OCI-LY7 (cell line): ENCODE results near the gene MAPRE2. TPM values are rescaled to one million over a fixed set of nuclear protein-coding genes. Genes with fewer than 3 reads are reported as not detected.
A peak's percentile ranks its signal among the peaks of the same experiment; 100 is the strongest.

ENCODE experiments used
- BruUV-seq: library from RNA; stranded (reverse); fragments of 400-500 nt; replicated peaks from 2 replicates; lab custom pipeline; 2021; lab: Mats Ljungman, UMichigan
- CTCF ChIA-PET: fragments of 300-600 bp; sonication (Branson Sonifier 250); formaldehyde crosslinking; loops from one replicate; lab custom pipeline; 2022; ENCODE audit warnings: antibody characterized with exemption; ENCODE audit not compliant: unreplicated experiment; lab: Charles Lee
- POLR2A ChIA-PET: fragments of 300-600 bp; sonication (Branson Sonifier 250); formaldehyde crosslinking; loops from one replicate; lab custom pipeline; 2022; ENCODE audit warnings: antibody characterized with exemption; lab: Charles Lee
- DNase-seq: peaks from one replicate; pipeline ENCODE4 v3.0.0-alpha.2; 2015; ENCODE audit warnings: low spot score
- H2AFZ ChIP-seq: fragments of 200-600 bp; sonication (generic), shearing (Covaris generic); 2 replicates; pipeline ENCODE4 v1.6.1; 2014; ENCODE audit warnings: mild to moderate bottlenecking, antibody characterized with exemption, low read length, moderate library complexity
- H3K27ac ChIP-seq: fragments of 200-600 bp; sonication (generic); 2 replicates; pipeline ENCODE4 v1.5.1; 2014; ENCODE audit warnings: mixed run types, low read depth, mild to moderate bottlenecking, moderate library complexity, low read length, inconsistent platforms; ENCODE audit not compliant: poor library complexity, severe bottlenecking
- H3K36me3 ChIP-seq: fragments of 200-600 bp; sonication (generic); 2 replicates; pipeline ENCODE4 v1.6.1; 2014; ENCODE audit warnings: mild to moderate bottlenecking, antibody characterized with exemption, low read length, moderate library complexity, mixed read lengths; ENCODE audit not compliant: insufficient read depth
- H3K4me1 ChIP-seq: fragments of 200-600 bp; sonication (generic); 2 replicates; pipeline ENCODE4 v1.5.1; 2014; ENCODE audit warnings: mild to moderate bottlenecking, low read length; ENCODE audit not compliant: insufficient read depth, poor library complexity, severe bottlenecking
- H3K4me2 ChIP-seq: fragments of 200-600 bp; sonication (generic); 2 replicates; pipeline ENCODE4 v1.6.1; 2014; ENCODE audit warnings: mild to moderate bottlenecking, low read length
- H3K4me3 ChIP-seq: fragments of 200-600 bp; sonication (generic); 2 replicates; pipeline ENCODE4 v1.5.1; 2014; ENCODE audit warnings: mild to moderate bottlenecking, low read depth, low read length; ENCODE audit not compliant: poor library complexity, severe bottlenecking
- H3K79me2 ChIP-seq: fragments of 200-600 bp; sonication (generic); 2 replicates; pipeline ENCODE4 v1.6.1; 2016; ENCODE audit warnings: low read depth, mild to moderate bottlenecking, low read length, moderate library complexity, mixed read lengths; ENCODE audit not compliant: insufficient read depth
- H3K9me2 ChIP-seq: fragments of 200-600 bp; sonication (generic); 2 replicates; pipeline ENCODE4 v1.6.1; 2016; ENCODE audit warnings: mild to moderate bottlenecking, low read length, mixed read lengths; ENCODE audit not compliant: insufficient read depth
- H3K9me3 ChIP-seq: fragments of 200-600 bp; sonication (generic); 2 replicates; pipeline ENCODE4 v1.6.1; 2014; ENCODE audit warnings: mild to moderate bottlenecking, mixed run types, low read length, mixed read lengths
- H4K20me1 ChIP-seq: fragments of 200-600 bp; sonication (generic); 2 replicates; pipeline ENCODE4 v1.6.1; 2014; ENCODE audit warnings: mild to moderate bottlenecking, antibody characterized with exemption, low read length, moderate library complexity, mixed read lengths; ENCODE audit not compliant: insufficient read depth
- EZH2phosphoT487 ChIP-seq: fragments of 200-600 bp; sonication (generic); IDR thresholded peaks from 2 replicates; pipeline ENCODE4 v1.6.1; 2018; ENCODE audit warnings: low read depth, borderline replicate concordance, mild to moderate bottlenecking, mixed run types, antibody characterized with exemption, low read length, moderate library complexity, mixed read lengths
- intact Hi-C: fragments of 100-400 bp; cut with micrococcal nuclease; formaldehyde crosslinking; loops from one replicate; pipeline ENCODE4 v1.10.0; 2022; ENCODE audit not compliant: unreplicated experiment
- total RNA-seq, 2 experiments: library from RNA; depleted of rRNA in 1 of 2; stranded (reverse); fragments of >200 nt in 1 of 2; shearing (Covaris generic) in 1 of 2; gene quantifications; 2 replicates each; pipeline ENCODE4 v1.2.3, GENCODE V29; 2014 to 2022
- TF ChIP-seq, protein P1 (sequence below): fragments of 200-600 bp; sonication (generic); conservative IDR thresholded peaks from 2 replicates; pipeline ENCODE4 v1.5.1; 2014; ENCODE audit warnings: mild to moderate bottlenecking, antibody characterized with exemption, low read length, moderate library complexity, mixed read lengths

Gene MAPRE2
- total RNA-seq, 2 experiments from 2014 or later = 17.1 to 35.2 TPM

- peak overlapping the region; percentile 91 for H3K27ac ChIP-seq
- peaks cover 67% of the 10 kb centered on the region for H3K79me2 ChIP-seq
- POLR2A ChIA-PET = interaction anchor here (5.0 kb wide), 1 partner anchor 14 kb away, joined by 32 read pairs; no protein-coding TSS in a partner anchor
- intact Hi-C loops = loop anchor here (10.0 kb wide), 1 partner anchor 1168 kb away; no protein-coding TSS in a partner anchor
- CTCF ChIA-PET = no interaction called here
- no peak for DNase-seq
- peaks cover 46% of the 10 kb centered on the region for H3K4me1 ChIP-seq
- no peaks in the 10 kb centered on the region for H3K9me2 ChIP-seq
- peak overlapping the region; percentile 93 for H3K4me3 ChIP-seq
- no TSS peak for BruUV-seq
- H4K20me1 ChIP-seq = peaks cover 5% of the 10 kb centered on the region; the same call in 1 of the 2 replicates
- H3K4me2 ChIP-seq = peak overlapping the region; percentile 99
- H2AFZ ChIP-seq = no peak overlapping the region
- H3K9me3 ChIP-seq = no peaks in the 10 kb centered on the region
- H3K36me3 ChIP-seq = peaks cover 3% of the 10 kb centered on the region; the same call in 1 of the 2 replicates
- TF ChIP-seq, protein P1, sequence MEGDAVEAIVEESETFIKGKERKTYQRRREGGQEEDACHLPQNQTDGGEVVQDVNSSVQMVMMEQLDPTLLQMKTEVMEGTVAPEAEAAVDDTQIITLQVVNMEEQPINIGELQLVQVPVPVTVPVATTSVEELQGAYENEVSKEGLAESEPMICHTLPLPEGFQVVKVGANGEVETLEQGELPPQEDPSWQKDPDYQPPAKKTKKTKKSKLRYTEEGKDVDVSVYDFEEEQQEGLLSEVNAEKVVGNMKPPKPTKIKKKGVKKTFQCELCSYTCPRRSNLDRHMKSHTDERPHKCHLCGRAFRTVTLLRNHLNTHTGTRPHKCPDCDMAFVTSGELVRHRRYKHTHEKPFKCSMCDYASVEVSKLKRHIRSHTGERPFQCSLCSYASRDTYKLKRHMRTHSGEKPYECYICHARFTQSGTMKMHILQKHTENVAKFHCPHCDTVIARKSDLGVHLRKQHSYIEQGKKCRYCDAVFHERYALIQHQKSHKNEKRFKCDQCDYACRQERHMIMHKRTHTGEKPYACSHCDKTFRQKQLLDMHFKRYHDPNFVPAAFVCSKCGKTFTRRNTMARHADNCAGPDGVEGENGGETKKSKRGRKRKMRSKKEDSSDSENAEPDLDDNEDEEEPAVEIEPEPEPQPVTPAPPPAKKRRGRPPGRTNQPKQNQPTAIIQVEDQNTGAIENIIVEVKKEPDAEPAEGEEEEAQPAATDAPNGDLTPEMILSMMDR = no peak
These were observed 2.0 kb downstream of the MAPRE2 start for GRCh38 chr18:35043207-35043606.

DNA sequence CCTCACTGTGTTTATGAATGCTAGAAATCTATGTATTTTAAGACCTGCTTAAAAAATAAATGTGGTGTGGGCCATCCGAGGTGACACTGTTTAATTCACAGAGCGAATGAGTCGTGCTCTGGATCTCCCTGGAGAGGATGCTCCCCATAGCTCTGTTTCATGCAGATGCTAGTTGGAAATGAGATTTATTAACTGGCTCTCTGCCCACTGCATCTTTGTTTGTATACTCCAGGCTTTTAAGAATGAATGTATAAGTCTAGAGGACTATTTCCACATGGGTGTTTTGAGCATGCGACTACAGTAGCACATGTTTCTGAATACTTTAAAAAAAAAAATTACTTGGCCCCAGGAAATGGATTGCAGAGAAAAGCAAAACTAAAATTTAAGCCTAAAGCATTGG is 3.9 kb downstream of the MAPRE2 start:
- Histone ChIP-seq H3K4me2 (peak overlapping the region; percentile 99; the same call in 1 of the 2 replicates), H3K27ac (no peak overlapping the region), H3K79me2 (peaks cover 85% of the 10 kb centered on the region), H3K4me1 (peaks cover 40% of the 10 kb centered on the region), H2AFZ (no peak overlapping the region), H3K9me2 (no peaks in the 10 kb centered on the region), H3K4me3 (no peak overlapping the region), H3K36me3 (peaks cover 3% of the 10 kb centered on the region; the same call in 1 of the 2 replicates), H4K20me1 (peaks cover 5% of the 10 kb centered on the region; the same call in 1 of the 2 replicates), H3K9me3 (no peaks in the 10 kb centered on the region)
- TF ChIP-seq, protein P1 = no peak
- TF ChIP-seq EZH2phosphoT487 = no peak
- no peak for DNase-seq
- intact Hi-C loops = loop anchor here (10.0 kb wide), 1 partner anchor 1170 kb away; no protein-coding TSS in a partner anchor
- POLR2A ChIA-PET = interaction anchor here (1.5 to 1.6 kb wide), 2 partner anchors 15 kb away, joined by 3 to 6 read pairs; no protein-coding TSS in a partner anchor
- CTCF ChIA-PET = no interaction called here
- no TSS peak for BruUV-seq

GRCh38 chr18:35045806-35046205 is 4.6 kb downstream of the MAPRE2 start:
- H3K4me1 ChIP-seq = peaks cover 40% of the 10 kb centered on the region
- no peaks in the 10 kb centered on the region for H3K9me3 ChIP-seq
- H3K4me2 ChIP-seq = peak overlapping the region; percentile 99; the same call in 1 of the 2 replicates
- intact Hi-C loops = loop anchor here (10.0 kb wide), 1 partner anchor 1171 kb away; no protein-coding TSS in a partner anchor
- CTCF ChIA-PET = no interaction called here
- POLR2A ChIA-PET = interaction anchor here (1.5 to 1.6 kb wide), 2 partner anchors 15 to 16 kb away, joined by 3 to 6 read pairs; no protein-coding TSS in a partner anchor
- no TSS peak for BruUV-seq
- H3K4me3 ChIP-seq = no peak overlapping the region
- H3K36me3 ChIP-seq = peaks cover 3% of the 10 kb centered on the region; the same call in 1 of the 2 replicates
- no peak overlapping the region for H3K27ac ChIP-seq
- DNase-seq = no peak
- peaks cover 5% of the 10 kb centered on the region; the same call in 1 of the 2 replicates for H4K20me1 ChIP-seq
- H3K79me2 ChIP-seq = peaks cover 92% of the 10 kb centered on the region
- no peaks in the 10 kb centered on the region for H3K9me2 ChIP-seq
- no peak overlapping the region for H2AFZ ChIP-seq
- TF ChIP-seq, protein P1 = no peak
- no peak for TF ChIP-seq EZH2phosphoT487
